ENCODE results near the gene TAF1B.

The TAF1B gene

GRCh38 chr2:9809448-9810088 lies 33.7 kb upstream of the TAF1B start:
- no peak overlapping the region for H3K27ac ChIP-seq (ENCODE audit: low read depth, low read length)
- H3K36me3 ChIP-seq (ENCODE audit: insufficient read depth, low read length): no peaks in the 10 kb centered on the region
- no peak overlapping the region for H3K4me3 ChIP-seq (ENCODE audit: low read length)
- H3K4me1 ChIP-seq (ENCODE audit: insufficient read depth, low read length): peaks cover 3% of the 10 kb centered on the region; the same call in 1 of the 2 replicates
- H3K9ac ChIP-seq (ENCODE audit: low read depth, low read length): no peak overlapping the region
- no peaks in the 10 kb centered on the region; the same call in 1 of the 2 replicates for H3K27me3 ChIP-seq (ENCODE audit: insufficient read depth, low read length)
- H3K9me3 ChIP-seq (ENCODE audit: insufficient read depth, low read depth, low read length): no peaks in the 10 kb centered on the region
- 93% methylated on average over 15 of the region's 15 CpGs for WGBS

- H3K4me3 ChIP-seq (ENCODE audit: low read length): no peak overlapping the region
- H3K36me3 ChIP-seq (ENCODE audit: insufficient read depth, low read length): no peaks in the 10 kb centered on the region
- no peaks in the 10 kb centered on the region for H3K9me3 ChIP-seq (ENCODE audit: insufficient read depth, low read depth, low read length)
- peaks cover 3% of the 10 kb centered on the region; the same call in 1 of the 2 replicates for H3K4me1 ChIP-seq (ENCODE audit: insufficient read depth, low read length)
- H3K27me3 ChIP-seq (ENCODE audit: insufficient read depth, low read length): peaks cover 5% of the 10 kb centered on the region
- H3K27ac ChIP-seq (ENCODE audit: low read depth, low read length): no peak overlapping the region
- WGBS: 89% methylated on average over 5 of the region's 5 CpGs
- no peak overlapping the region for H3K9ac ChIP-seq (ENCODE audit: low read depth, low read length)
Observed at GRCh38 chr2:9811216-9811615, 32.1 kb upstream of the TAF1B start.

GRCh38 chr2:9811679-9812511 lies 31.4 kb upstream of the TAF1B start:
- peaks cover 5% of the 10 kb centered on the region for H3K27me3 ChIP-seq (ENCODE audit: insufficient read depth, low read length)
- H3K27ac ChIP-seq (ENCODE audit: low read depth, low read length): no peak overlapping the region
- H3K9ac ChIP-seq (ENCODE audit: low read depth, low read length): no peak overlapping the region
- 89% methylated on average over 27 of the region's 27 CpGs for WGBS
- no peaks in the 10 kb centered on the region for H3K9me3 ChIP-seq (ENCODE audit: insufficient read depth, low read depth, low read length)
- no peaks in the 10 kb centered on the region for H3K36me3 ChIP-seq (ENCODE audit: insufficient read depth, low read length)
- H3K4me1 ChIP-seq (ENCODE audit: insufficient read depth, low read length): peaks cover 3% of the 10 kb centered on the region; the same call in 1 of the 2 replicates
- no peak overlapping the region for H3K4me3 ChIP-seq (ENCODE audit: low read length)

- no peaks in the 10 kb centered on the region for H3K36me3 ChIP-seq (ENCODE audit: insufficient read depth, low read length)
- H3K9me3 ChIP-seq (ENCODE audit: insufficient read depth, low read depth, low read length): no peaks in the 10 kb centered on the region
- WGBS: 92% methylated on average over 10 of the region's 10 CpGs
- no peak overlapping the region for H3K4me3 ChIP-seq (ENCODE audit: low read length)
- peaks cover 5% of the 10 kb centered on the region for H3K27me3 ChIP-seq (ENCODE audit: insufficient read depth, low read length)
- peaks cover 3% of the 10 kb centered on the region; the same call in 1 of the 2 replicates for H3K4me1 ChIP-seq (ENCODE audit: insufficient read depth, low read length)
- H3K9ac ChIP-seq (ENCODE audit: low read depth, low read length): no peak overlapping the region
- H3K27ac ChIP-seq (ENCODE audit: low read depth, low read length): no peak overlapping the region
Observed at GRCh38 chr2:9812945-9813311, 30.3 kb upstream of the TAF1B start.

GRCh38 chr2:9813312-9814128 lies 29.8 kb upstream of the TAF1B start:
- Histone ChIP-seq H3K36me3 (ENCODE audit: insufficient read depth, low read length) (no peaks in the 10 kb centered on the region), H3K27ac (ENCODE audit: low read depth, low read length) (no peak overlapping the region), H3K9me3 (ENCODE audit: insufficient read depth, low read depth, low read length) (no peaks in the 10 kb centered on the region), H3K4me1 (ENCODE audit: insufficient read depth, low read length) (peaks cover 3% of the 10 kb centered on the region; the same call in 1 of the 2 replicates), H3K27me3 (ENCODE audit: insufficient read depth, low read length) (peaks cover 5% of the 10 kb centered on the region), H3K9ac (ENCODE audit: low read depth, low read length) (no peak overlapping the region), H3K4me3 (ENCODE audit: low read length) (no peak overlapping the region)
- 43% methylated on average over 24 of the region's 24 CpGs for WGBS

GRCh38 chr2:9814129-9814868 lies 29.0 kb upstream of the TAF1B start:
- Histone ChIP-seq H3K4me3 (ENCODE audit: low read length) (no peak overlapping the region), H3K27ac (ENCODE audit: low read depth, low read length) (no peak overlapping the region), H3K4me1 (ENCODE audit: insufficient read depth, low read length) (peaks cover 3% of the 10 kb centered on the region; the same call in 1 of the 2 replicates), H3K9ac (ENCODE audit: low read depth, low read length) (no peak overlapping the region), H3K9me3 (ENCODE audit: insufficient read depth, low read depth, low read length) (no peaks in the 10 kb centered on the region), H3K27me3 (ENCODE audit: insufficient read depth, low read length) (peaks cover 5% of the 10 kb centered on the region), H3K36me3 (ENCODE audit: insufficient read depth, low read length) (no peaks in the 10 kb centered on the region)
- 75% methylated on average over 24 of the region's 24 CpGs for WGBS

- Histone ChIP-seq H3K4me3 (ENCODE audit: low read length) (no peak overlapping the region), H3K9me3 (ENCODE audit: insufficient read depth, low read depth, low read length) (no peaks in the 10 kb centered on the region), H3K9ac (ENCODE audit: low read depth, low read length) (no peak overlapping the region), H3K27me3 (ENCODE audit: insufficient read depth, low read length) (peaks cover 5% of the 10 kb centered on the region), H3K27ac (ENCODE audit: low read depth, low read length) (no peak overlapping the region), H3K36me3 (ENCODE audit: insufficient read depth, low read length) (no peaks in the 10 kb centered on the region), H3K4me1 (ENCODE audit: insufficient read depth, low read length) (peaks cover 3% of the 10 kb centered on the region; the same call in 1 of the 2 replicates)
- 89% methylated on average over 4 of the region's 4 CpGs for whole genome bisulfite sequencing
Observed at GRCh38 chr2:9815076-9815475, 28.2 kb upstream of the TAF1B start.

GRCh38 chr2:9815844-9816279 lies 27.4 kb upstream of the TAF1B start:
- H3K27ac ChIP-seq (ENCODE audit: low read depth, low read length): no peak overlapping the region
- 95% methylated on average over 16 of the region's 17 CpGs for WGBS
- no peak overlapping the region for H3K4me3 ChIP-seq (ENCODE audit: low read length)
- no peaks in the 10 kb centered on the region for H3K36me3 ChIP-seq (ENCODE audit: insufficient read depth, low read length)
- H3K27me3 ChIP-seq (ENCODE audit: insufficient read depth, low read length): peaks cover 5% of the 10 kb centered on the region
- no peak overlapping the region for H3K9ac ChIP-seq (ENCODE audit: low read depth, low read length)
- H3K9me3 ChIP-seq (ENCODE audit: insufficient read depth, low read depth, low read length): no peaks in the 10 kb centered on the region
- peaks cover 7% of the 10 kb centered on the region for H3K4me1 ChIP-seq (ENCODE audit: insufficient read depth, low read length)

GRCh38 chr2:9818097-9818496 lies 25.2 kb upstream of the TAF1B start:
- Histone ChIP-seq H3K9ac (ENCODE audit: low read depth, low read length) (no peak overlapping the region), H3K27me3 (ENCODE audit: insufficient read depth, low read length) (peaks cover 5% of the 10 kb centered on the region), H3K9me3 (ENCODE audit: insufficient read depth, low read depth, low read length) (no peaks in the 10 kb centered on the region), H3K36me3 (ENCODE audit: insufficient read depth, low read length) (no peaks in the 10 kb centered on the region), H3K4me3 (ENCODE audit: low read length) (no peak overlapping the region), H3K27ac (ENCODE audit: low read depth, low read length) (no peak overlapping the region), H3K4me1 (ENCODE audit: insufficient read depth, low read length) (peaks cover 7% of the 10 kb centered on the region)
- 81% methylated on average over 2 of the region's 2 CpGs for WGBS

GRCh38 chr2:9819551-9819950 lies 23.7 kb upstream of the TAF1B start:
- H3K27ac ChIP-seq (ENCODE audit: low read depth, low read length): no peak overlapping the region
- H3K9me3 ChIP-seq (ENCODE audit: insufficient read depth, low read depth, low read length): no peaks in the 10 kb centered on the region
- WGBS: 93% methylated on average over 13 of the region's 13 CpGs
- H3K4me3 ChIP-seq (ENCODE audit: low read length): no peak overlapping the region
- peaks cover 5% of the 10 kb centered on the region; the same call in 1 of the 2 replicates for H3K27me3 ChIP-seq (ENCODE audit: insufficient read depth, low read length)
- H3K36me3 ChIP-seq (ENCODE audit: insufficient read depth, low read length): no peaks in the 10 kb centered on the region
- H3K4me1 ChIP-seq (ENCODE audit: insufficient read depth, low read length): peaks cover 4% of the 10 kb centered on the region
- no peak overlapping the region for H3K9ac ChIP-seq (ENCODE audit: low read depth, low read length)

All from HUES64 (cell line).